Measurements from ENCODE around the gene GRM5.

The GRM5 gene

GRCh38 chr11:88692306-88693086 is 373.3 kb downstream of the GRM5 start:
- no peak for DNase-seq

DNA sequence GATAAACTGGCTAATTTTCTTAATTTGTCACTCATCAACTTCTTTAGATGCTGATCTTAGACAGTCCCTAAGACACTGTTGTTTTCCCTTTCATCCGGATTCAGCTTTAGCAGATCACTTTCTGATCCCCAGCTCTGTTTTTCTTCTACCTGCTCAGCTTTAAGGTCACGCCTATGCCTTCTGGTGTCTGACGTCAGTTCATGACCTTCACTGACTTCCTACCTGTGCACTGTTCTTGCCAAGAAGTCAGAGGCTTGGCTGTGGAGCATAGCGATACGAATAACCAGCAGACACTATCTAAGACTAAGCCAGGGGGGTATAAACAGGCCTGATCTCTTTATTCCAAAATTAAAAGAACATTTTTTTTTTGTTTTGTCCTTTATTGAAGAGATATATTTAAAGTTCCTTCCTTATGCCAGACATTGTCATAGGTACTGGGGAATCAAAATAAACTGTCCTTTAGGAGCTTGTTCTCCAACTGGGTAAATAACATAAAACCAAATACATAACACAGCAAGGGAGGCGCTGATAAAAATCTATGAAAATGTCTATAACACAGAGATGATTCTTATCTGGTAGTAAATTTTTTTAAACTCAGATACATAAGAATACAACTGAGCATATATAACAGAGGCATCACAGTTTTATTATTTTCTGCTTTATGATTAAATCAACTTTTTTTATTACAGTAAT is 376.1 kb downstream of the GRM5 start:
- no peak for DNase-seq

- DNase-seq: no peak
These were observed 382.8 kb downstream of the GRM5 start for GRCh38 chr11:88683024-88683423.

GRCh38 chr11:88680806-88681205 is 385.0 kb downstream of the GRM5 start:
- no peak for DNase-seq

DNA sequence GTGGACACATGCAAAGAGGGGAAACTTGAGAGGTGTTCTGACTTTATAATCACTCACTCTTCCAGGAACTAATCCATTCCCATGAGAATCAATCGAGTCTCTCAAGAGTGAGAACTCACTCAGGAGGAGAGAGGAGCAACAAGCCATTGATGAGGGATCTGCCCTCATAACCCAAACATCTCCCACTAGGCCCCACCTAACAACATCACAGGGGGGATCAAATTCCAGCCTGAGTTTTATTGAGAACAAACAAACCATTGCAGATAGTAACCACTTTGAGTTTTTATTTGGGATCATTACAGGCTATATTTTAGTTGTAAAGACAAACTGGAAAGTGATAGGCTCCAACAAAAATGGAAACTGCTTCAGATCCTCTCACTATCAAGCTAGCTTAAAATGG is 399.4 kb downstream of the GRM5 start:
- no peak for DNase-seq

DNA sequence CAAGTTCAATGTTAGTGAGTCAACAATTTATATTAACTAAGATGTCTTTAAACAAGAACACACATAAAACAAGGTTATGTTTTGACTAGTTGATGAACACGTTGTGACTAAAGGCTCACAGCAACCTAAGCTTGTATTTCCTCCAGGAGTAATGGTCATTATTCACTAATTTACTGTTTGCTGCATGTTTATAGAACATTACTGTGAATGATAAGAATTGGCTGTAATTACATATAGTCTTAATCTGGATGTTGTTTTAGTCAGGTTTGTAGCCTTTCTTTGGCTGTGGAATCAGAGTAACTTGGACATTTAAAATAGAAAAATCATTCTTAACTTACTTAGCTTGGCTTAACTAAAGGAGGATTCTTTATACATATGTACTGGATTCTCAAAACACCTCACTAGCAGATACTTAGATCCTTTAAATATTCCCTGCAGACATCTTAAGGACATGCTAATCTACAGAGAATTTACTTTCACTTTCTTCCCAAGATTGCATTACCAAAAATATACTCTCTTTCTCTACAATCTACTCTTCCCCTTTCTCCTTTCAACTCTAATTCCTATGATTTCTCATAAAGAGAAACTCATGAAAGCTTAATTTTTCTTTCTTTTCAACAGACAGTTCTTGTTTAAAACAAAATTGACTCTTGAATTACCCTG is 408.6 kb downstream of the GRM5 start:
- no peak for DNase-seq

DNA sequence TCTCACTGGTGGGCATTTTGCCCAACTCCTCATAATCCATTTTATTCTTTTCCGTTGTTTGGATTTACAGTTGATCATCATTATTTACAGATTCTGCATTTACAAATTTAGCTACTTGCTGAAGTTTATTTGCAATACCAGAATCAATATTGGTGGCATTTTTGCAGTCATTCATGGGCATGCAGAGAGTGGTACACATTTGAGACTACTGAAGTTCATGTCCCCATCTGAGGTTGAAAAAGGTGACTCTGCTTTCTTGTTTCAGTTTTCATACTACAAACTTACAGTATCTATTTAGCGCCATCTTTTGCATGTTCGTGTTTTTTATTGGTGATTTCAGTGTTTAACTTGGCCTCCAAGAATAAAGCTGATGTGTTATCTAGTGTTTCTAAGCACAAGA is 409.5 kb downstream of the GRM5 start:
- DNase-seq: no peak

GRCh38 chr11:88655656-88656055 is 410.1 kb downstream of the GRM5 start:
- no peak for DNase-seq

GRCh38 chr11:88655196-88655595 is 410.6 kb downstream of the GRM5 start:
- no peak for DNase-seq

DNA sequence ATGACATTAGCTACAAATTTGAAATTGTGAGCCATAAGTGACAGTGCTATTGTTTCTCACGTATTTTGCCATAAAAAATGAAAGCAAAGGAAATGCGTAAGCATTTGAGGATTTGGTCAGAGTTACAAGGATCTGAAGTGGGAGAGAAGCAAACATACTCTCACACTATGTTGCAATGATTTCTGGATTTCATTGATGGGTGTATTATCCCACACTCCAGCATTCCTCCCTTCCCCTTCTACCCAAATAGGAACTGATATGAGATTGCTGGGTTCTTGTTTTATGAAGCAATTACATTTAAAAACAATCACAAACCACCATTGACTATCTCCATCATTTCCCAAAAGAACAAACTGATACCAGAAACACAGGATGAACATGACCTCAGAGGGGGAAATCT is 414.2 kb downstream of the GRM5 start:
- DNase-seq: no peak

- no peak for DNase-seq
These were observed 421.1 kb downstream of the GRM5 start for GRCh38 chr11:88644724-88645123.

- no peak for DNase-seq
These were observed 433.6 kb downstream of the GRM5 start for GRCh38 chr11:88632163-88632562.

DNA sequence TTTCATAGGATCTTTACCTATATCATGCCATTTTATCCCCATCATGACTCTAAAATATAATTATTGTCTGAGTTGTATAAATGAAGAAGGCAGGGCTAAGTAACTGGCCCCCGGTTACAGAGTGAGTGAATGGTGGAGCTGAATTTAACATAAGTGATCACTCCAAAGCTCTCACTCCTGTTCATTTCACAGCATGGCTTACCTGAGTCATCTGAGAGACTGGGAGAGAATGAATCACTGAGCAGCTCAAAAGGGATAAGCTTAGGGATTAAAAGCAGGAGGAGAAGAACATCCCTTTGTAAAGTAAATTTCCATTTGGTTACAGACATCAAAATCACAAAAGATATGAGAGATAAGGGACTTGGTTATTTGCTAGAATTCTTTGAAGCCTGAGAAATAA is 434.3 kb downstream of the GRM5 start:
- no peak for DNase-seq

- no peak for DNase-seq
These were observed 436.3 kb downstream of the GRM5 start for GRCh38 chr11:88629496-88629895.

DNA sequence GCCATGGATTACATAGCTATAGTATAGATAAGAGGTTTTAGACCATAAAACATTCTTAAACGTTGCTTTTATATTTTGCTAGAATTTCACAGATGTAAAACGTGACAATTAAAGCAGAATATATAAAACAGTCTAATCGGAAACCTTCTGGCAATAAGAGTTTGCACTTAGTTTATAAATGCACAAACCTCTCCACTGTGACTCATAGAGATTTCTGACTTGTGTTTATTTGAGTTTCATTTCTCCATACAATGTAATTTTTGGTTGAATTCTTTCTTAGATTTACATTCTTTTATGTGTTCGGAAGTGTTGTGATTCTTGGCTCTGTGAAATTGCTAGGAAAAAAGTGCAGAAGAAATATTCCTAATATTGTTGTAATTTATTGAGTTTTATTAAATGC is 439.6 kb downstream of the GRM5 start:
- no peak for DNase-seq

DNA sequence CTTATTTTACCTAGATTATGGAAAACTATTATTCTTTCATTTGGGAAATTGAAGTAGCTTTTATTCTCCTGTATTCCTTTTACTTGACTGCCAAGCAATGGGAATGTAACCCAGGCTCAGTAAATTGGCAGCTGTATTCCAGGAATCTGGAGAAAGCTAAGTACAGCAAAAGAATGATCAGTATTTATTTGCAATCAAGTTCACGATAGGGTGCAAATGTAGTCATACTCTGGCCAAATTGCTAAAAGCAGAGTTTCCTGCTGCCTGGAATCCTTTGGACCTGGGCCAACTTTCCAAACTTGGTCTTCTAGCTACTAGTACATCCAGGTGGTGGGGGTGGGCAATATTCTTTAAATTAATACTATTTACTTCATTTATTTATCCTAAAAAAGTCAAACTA is 442.3 kb downstream of the GRM5 start:
- no peak for DNase-seq

DNA sequence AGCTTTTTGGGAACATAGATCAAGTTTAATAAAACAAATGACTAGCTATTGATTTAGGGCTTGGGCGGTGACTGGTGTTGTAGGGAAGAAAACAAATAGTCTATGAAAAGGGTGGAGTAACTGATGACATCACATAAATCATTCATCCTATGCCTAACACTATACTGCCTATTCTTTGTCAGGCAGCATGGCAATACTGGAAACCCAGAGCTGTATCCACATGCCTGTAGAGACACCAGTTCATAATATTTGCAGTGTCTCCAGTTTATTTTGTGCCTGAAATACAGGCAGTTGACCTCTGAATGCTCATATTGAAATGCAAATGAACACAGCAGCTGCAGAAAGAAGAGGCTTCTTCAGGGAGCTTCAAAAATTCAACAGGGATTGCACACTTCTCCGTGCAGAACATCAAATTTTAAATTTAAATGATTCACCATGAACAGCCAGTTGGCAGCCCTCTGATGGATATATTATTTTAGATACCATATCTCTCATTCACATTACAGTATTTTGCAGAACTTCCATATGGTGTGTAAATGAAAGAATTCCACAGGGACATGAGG is 445.1 kb downstream of the GRM5 start:
- no peak for DNase-seq

GRCh38 chr11:88619656-88620385 is 446.0 kb downstream of the GRM5 start:
- DNase-seq: no peak

- no peak for DNase-seq
These were observed 446.7 kb downstream of the GRM5 start for GRCh38 chr11:88619071-88619425.

DNA sequence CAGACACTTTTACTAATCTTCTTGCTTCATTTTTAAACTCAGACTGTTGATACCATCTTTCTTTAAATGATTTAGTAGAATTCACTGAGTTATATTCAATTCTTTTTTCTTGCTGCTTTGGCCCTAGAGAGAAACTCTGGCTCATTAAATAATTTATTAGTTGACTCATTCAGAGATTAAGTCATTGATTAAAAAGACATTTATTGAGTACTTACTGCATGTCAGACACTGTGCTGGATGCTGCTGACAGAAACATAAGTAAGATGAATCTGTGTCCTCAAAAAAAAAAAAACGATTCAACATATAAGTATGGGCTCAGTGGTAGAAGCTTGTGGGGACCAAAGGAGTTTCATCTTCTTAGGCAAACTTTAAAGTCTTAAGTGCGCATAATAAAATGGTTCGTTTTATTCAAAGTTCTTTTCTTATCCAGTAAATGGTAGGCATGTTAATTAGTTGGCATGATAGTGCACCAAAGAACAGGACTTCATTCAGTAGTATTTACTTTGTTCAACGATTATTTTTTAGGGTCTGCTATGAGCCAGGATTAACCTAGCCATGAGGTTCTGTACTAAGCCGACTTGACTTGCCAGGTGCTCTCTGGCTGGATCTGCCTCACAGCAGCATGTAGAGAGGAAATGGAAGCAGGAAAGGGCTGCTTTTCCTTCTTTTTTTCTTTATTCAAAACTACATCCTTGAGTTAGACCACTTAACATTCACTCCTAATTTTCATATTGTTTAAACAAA is 447.3 kb downstream of the GRM5 start:
- no peak for DNase-seq

GRCh38 chr11:88617226-88617625 is 448.6 kb downstream of the GRM5 start:
- DNase-seq: no peak

- DNase-seq: no peak
These were observed 461.5 kb downstream of the GRM5 start for GRCh38 chr11:88604260-88604659.

Data from SHP77 treated with DMSO at 0.1 percent for 48 hours (cell line).